MV-4-11 (cell line): Measurements from ENCODE around the gene LINGO1.

Experiments
- DNase-seq: peaks from one replicate; lab custom pipeline; 2025; lab: John Stamatoyannopoulos, UW

LINGO1 gene

GRCh38 chr15:77631745-77632533 is 773 bp downstream of the LINGO1 start:
- no peak for DNase-seq

- DNase-seq, result no peak
These were observed 1.6 kb downstream of the LINGO1 start for GRCh38 chr15:77630956-77631744.

GRCh38 chr15:77630056-77630455 is 2.7 kb downstream of the LINGO1 start:
- DNase-seq, result no peak

- DNase-seq, result no peak
These were observed 3.4 kb downstream of the LINGO1 start for GRCh38 chr15:77629070-77630030.

GRCh38 chr15:77628010-77628409 is 4.7 kb downstream of the LINGO1 start:
- no peak for DNase-seq

GRCh38 chr15:77627581-77627980 is 5.1 kb downstream of the LINGO1 start:
- no peak for DNase-seq

GRCh38 chr15:77627067-77627466 is 5.6 kb downstream of the LINGO1 start:
- no peak for DNase-seq

- no peak for DNase-seq
These were observed 6.7 kb downstream of the LINGO1 start for GRCh38 chr15:77626002-77626401.

GRCh38 chr15:77625376-77625775 is 7.3 kb downstream of the LINGO1 start:
- no peak for DNase-seq

- no peak for DNase-seq
These were observed 7.8 kb downstream of the LINGO1 start for GRCh38 chr15:77624868-77625267.

GRCh38 chr15:77623755-77624524 is 8.8 kb downstream of the LINGO1 start:
- no peak for DNase-seq

- DNase-seq, result no peak
These were observed 9.6 kb downstream of the LINGO1 start for GRCh38 chr15:77622934-77623754.

- no peak for DNase-seq
These were observed 10.3 kb downstream of the LINGO1 start for GRCh38 chr15:77622209-77622933.

- DNase-seq, result no peak
These were observed 10.9 kb downstream of the LINGO1 start for GRCh38 chr15:77621847-77622208.

GRCh38 chr15:77620960-77621647 is 11.6 kb downstream of the LINGO1 start:
- DNase-seq, result no peak

- DNase-seq, result no peak
These were observed 12.4 kb downstream of the LINGO1 start for GRCh38 chr15:77620297-77620696.

- DNase-seq, result no peak
These were observed 12.8 kb downstream of the LINGO1 start for GRCh38 chr15:77619883-77620282.

- DNase-seq, result peak; percentile 28
These were observed 15.1 kb downstream of the LINGO1 start for GRCh38 chr15:77617476-77618230.

GRCh38 chr15:77616072-77616471 is 16.6 kb downstream of the LINGO1 start:
- DNase-seq, result no peak
